H1 (cell line): ENCODE data around the gene MOB3B. TPM values are rescaled to one million over a fixed set of nuclear protein-coding genes. Genes with fewer than 3 reads are reported as not detected.

Experiments used
- CTCF ChIA-PET: fragments of 300-600 bp; sonication (Branson Sonifier 250); formaldehyde crosslinking; loops from one replicate; lab custom pipeline; 2021; ENCODE audit not compliant: partially characterized antibody; lab: Charles Lee
- POLR2A ChIA-PET: fragments of 300-600 bp; sonication (Branson Sonifier 250); formaldehyde crosslinking; loops from one replicate; lab custom pipeline; 2021; ENCODE audit warnings: inconsistent platforms; ENCODE audit not compliant: partially characterized antibody; lab: Charles Lee
- DNase-seq, 2 experiments: peaks; one replicate each; pipeline versions ENCODE4 v3.0.0 to v3.0.0-alpha.2; 2010 to 2022; ENCODE audit warnings: low spot score in 2 of 2, low read depth in 1 of 2, mixed read lengths in 1 of 2
- FAIRE-seq: peaks from 2 replicates; lab custom pipeline; 2011; peaks lifted over from hg19 to GRCh38; lab: Jason Lieb, UNC
- H2AFZ ChIP-seq: 2 replicates; pipeline ENCODE4 v1.8.1; 2012; ENCODE audit warnings: low read length, inconsistent platforms
- H2AK5ac ChIP-seq: 2 replicates; pipeline ENCODE4 v1.6.1; 2013; ENCODE audit warnings: low read depth, low read length
- H2BK120ac ChIP-seq: replicated peaks from 2 replicates; pipeline ENCODE3; 2013; ENCODE audit warnings: low read depth, low read length, inconsistent platforms
- H2BK12ac ChIP-seq: 2 replicates; pipeline ENCODE4 v1.6.1; 2013; ENCODE audit warnings: low read depth, low read length
- H2BK15ac ChIP-seq: 2 replicates; pipeline ENCODE4 v1.6.1; 2013; ENCODE audit warnings: low read length
- H2BK20ac ChIP-seq: 2 replicates; pipeline ENCODE4 v1.6.1; 2013; ENCODE audit warnings: low read length
- H2BK5ac ChIP-seq: 2 replicates; pipeline ENCODE4 v1.6.1; 2013; ENCODE audit warnings: low read depth, low read length
- H3K14ac ChIP-seq: 2 replicates; pipeline ENCODE4 v1.6.1; 2013; ENCODE audit warnings: inconsistent platforms; ENCODE audit not compliant: insufficient read length
- H3K18ac ChIP-seq: 2 replicates; pipeline ENCODE4 v1.6.1; 2013; ENCODE audit warnings: low read length; ENCODE audit errors: extremely low read depth
- H3K23ac ChIP-seq: 2 replicates; pipeline ENCODE4 v1.6.1; 2013; ENCODE audit warnings: inconsistent platforms; ENCODE audit not compliant: insufficient read length
- H3K23me2 ChIP-seq: 2 replicates; pipeline ENCODE4 v1.6.1; 2013; ENCODE audit warnings: low read depth, low read length
- H3K27ac ChIP-seq: 2 replicates; pipeline ENCODE4 v1.6.1; 2011; ENCODE audit warnings: low read depth, low read length, inconsistent platforms
- H3K27me3 ChIP-seq, 4 experiments: replicated peaks in 1 of 4; 1 replicate in 1 of 4; 2 replicates in 3 of 4; pipeline versions ENCODE4 v1.6.1 to v1.8.1; 2011 to 2013; ENCODE audit warnings: low read length in 3 of 4, mild to moderate bottlenecking in 3 of 4, inconsistent platforms in 2 of 4, mixed read lengths in 2 of 4, moderate library complexity in 1 of 4; ENCODE audit not compliant: control insufficient read depth in 3 of 4, insufficient read depth in 3 of 4; ENCODE audit errors: extremely low read depth in 1 of 4
- H3K36me3 ChIP-seq, 4 experiments: 2 replicates each; pipeline versions ENCODE4 v1.6.1 to v1.8.1; 2011 to 2013; ENCODE audit warnings: mild to moderate bottlenecking in 4 of 4, low read length in 3 of 4, moderate library complexity in 2 of 4, control low read depth in 1 of 4, inconsistent platforms in 1 of 4; ENCODE audit not compliant: insufficient read depth in 4 of 4, control insufficient read depth in 2 of 4
- H3K4ac ChIP-seq: replicated peaks from 2 replicates; pipeline ENCODE3; 2013; ENCODE audit warnings: low read length, low read depth, mixed read lengths, inconsistent platforms; ENCODE audit not compliant: insufficient read length
- H3K4me1 ChIP-seq, 4 experiments: replicated peaks in 1 of 4; 1 replicate in 1 of 4; 2 replicates in 3 of 4; pipeline versions ENCODE4 v1.6.1 to v1.8.1; 2011 to 2013; ENCODE audit warnings: low read length in 3 of 4, inconsistent platforms in 2 of 4, mixed read lengths in 1 of 4; ENCODE audit not compliant: insufficient read depth in 4 of 4, control insufficient read depth in 3 of 4
- H3K4me2 ChIP-seq, 2 experiments: 2 replicates each; pipeline versions ENCODE4 v1.6.1 to v1.8.1; 2011 to 2013; ENCODE audit warnings: low read depth in 2 of 2, low read length in 2 of 2, control low read depth in 1 of 2, inconsistent platforms in 1 of 2, mild to moderate bottlenecking in 1 of 2; ENCODE audit not compliant: insufficient read depth in 1 of 2
- H3K4me3 ChIP-seq, 4 experiments: fragments of 200-600, 300-600 bp in 1 of 4; sonication (generic), shearing (Covaris generic), sonication (Bioruptor Twin) in 1 of 4; 2 replicates each; pipeline versions ENCODE4 v1.5.1 to v1.8.1; 2011 to 2016; ENCODE audit warnings: low read length in 4 of 4, low read depth in 3 of 4, control low read depth in 2 of 4, inconsistent platforms in 2 of 4, mild to moderate bottlenecking in 2 of 4, mixed read lengths in 1 of 4, moderate library complexity in 1 of 4; ENCODE audit not compliant: insufficient read depth in 2 of 4; ENCODE audit errors: extremely low read depth in 1 of 4
- H3K56ac ChIP-seq: replicated peaks from 2 replicates; pipeline ENCODE3; 2013; ENCODE audit warnings: low read depth, mild to moderate bottlenecking, mixed read lengths, low read length, inconsistent platforms; ENCODE audit not compliant: insufficient read length
- H3K79me1 ChIP-seq: 2 replicates; pipeline ENCODE4 v1.6.1; 2013; ENCODE audit warnings: low read depth, low read length, control low read depth
- H3K79me2 ChIP-seq, 2 experiments: 2 replicates each; pipeline versions ENCODE4 v1.6.1 to v1.8.1; 2012 to 2013; ENCODE audit warnings: low read length in 2 of 2, mild to moderate bottlenecking in 2 of 2, inconsistent platforms in 1 of 2; ENCODE audit not compliant: insufficient read depth in 2 of 2, control insufficient read depth in 1 of 2
- H3K9ac ChIP-seq, 4 experiments: replicated peaks in 1 of 4; 1 replicate in 1 of 4; 2 replicates in 3 of 4; pipeline versions ENCODE4 v1.6.1 to v1.8.1; 2011 to 2013; ENCODE audit warnings: low read depth in 3 of 4, low read length in 3 of 4, control low read depth in 2 of 4, mild to moderate bottlenecking in 2 of 4, moderate library complexity in 2 of 4, inconsistent platforms in 1 of 4; ENCODE audit errors: extremely low read depth in 1 of 4
- H3K9me3 ChIP-seq, 2 experiments: 2 replicates each; pipeline versions ENCODE4 v1.6.1 to v1.8.1; 2012 to 2013; ENCODE audit warnings: mild to moderate bottlenecking in 2 of 2, moderate library complexity in 2 of 2, control low read depth in 1 of 2, inconsistent platforms in 1 of 2, low read depth in 1 of 2, low read length in 1 of 2, mixed read lengths in 1 of 2; ENCODE audit not compliant: insufficient read depth in 2 of 2
- H4K20me1 ChIP-seq, 2 experiments: replicated peaks in 1 of 2; 2 replicates each; pipeline versions ENCODE3 to v1.8.1; 2011 to 2013; ENCODE audit warnings: inconsistent platforms in 2 of 2, low read length in 2 of 2, mild to moderate bottlenecking in 1 of 2; ENCODE audit not compliant: insufficient read depth in 2 of 2, control insufficient read depth in 1 of 2
- H4K5ac ChIP-seq: 2 replicates; pipeline ENCODE4 v1.6.1; 2013; ENCODE audit warnings: low read length, low read depth, mixed read lengths, inconsistent platforms; ENCODE audit not compliant: insufficient read length
- H4K8ac ChIP-seq: 2 replicates; pipeline ENCODE4 v1.8.0; 2013; ENCODE audit warnings: mild to moderate bottlenecking, moderate library complexity, low read length, inconsistent platforms; ENCODE audit not compliant: insufficient read depth; ENCODE audit errors: extremely low read depth
- H4K91ac ChIP-seq: replicated peaks from 2 replicates; pipeline ENCODE3; 2013; ENCODE audit warnings: low read length, mixed read lengths, inconsistent platforms; ENCODE audit not compliant: insufficient read length
- CEBPB ChIP-seq: IDR thresholded peaks from 2 replicates; pipeline ENCODE4 v1.6.1; 2012; ENCODE audit warnings: low read depth, low read length
- SIN3A ChIP-seq, 2 experiments: IDR thresholded peaks in 1 of 2; conservative IDR thresholded peaks in 1 of 2; 2 replicates each; pipeline ENCODE4 v1.6.1; 2011 to 2012; ENCODE audit warnings: low read length in 2 of 2, improper control_type of control experiment in 1 of 2, low read depth in 1 of 2, mild to moderate bottlenecking in 1 of 2
- WGBS, 2 experiments: shearing (Covaris generic) in 1 of 2; methylation state at CpG; one replicate each; pipeline versions ENCODE4 v1.1.6 to v1.1.7; 2013 to 2015; ENCODE audit warnings: low lambda C conversion rate in 2 of 2, mixed read lengths in 2 of 2, inconsistent platforms in 1 of 2, low coverage in 1 of 2, missing lambda C conversion rate in 1 of 2; ENCODE audit not compliant: insufficient replicate concordance in 2 of 2, insufficient coverage in 1 of 2, insufficient read length in 1 of 2; ENCODE audit errors: extremely low coverage in 1 of 2, missing lambda C conversion rate in 1 of 2; 5-methylcytosine and 5-hydroxymethylcytosine counted together
- polyA plus RNA-seq, 7 experiments: library from polyadenylated mRNA; depleted of rRNA in 3 of 7; stranded (reverse) in 5 of 7; unstranded in 2 of 7; fragments of >200 nt in 5 of 7; fragments of 200-250 nt in 2 of 7; gene quantifications; 1 replicate in 5 of 7; 2 replicates in 1 of 7; 4 replicates in 1 of 7; pipeline versions ENCODE4 v1.2.1 to v1.2.3, GENCODE V29; 2011 to 2013; ENCODE audit warnings: missing spikeins in 2 of 7, mixed read lengths in 2 of 7
- total RNA-seq: library from RNA; stranded (reverse); fragmentation: NEBNext Ultra II Directional; extraction: Animal tissue kit (Norgen Biotek cat#: 25700); gene quantifications from 2 replicates; pipeline ENCODE4 v1.2.1, GENCODE V29; 2021

MOB3B gene
- total and polyA plus RNA-seq, 2 of the 8 experiments (the other 6 are each of a cell fraction or from before 2014, with no cell fraction given) = 12.7 to 16.1 TPM

- peaks cover 2% of the 10 kb centered on the region; the same call in 1 of the 2 replicates for H3K79me1 ChIP-seq
- no peak overlapping the region for H2AK5ac ChIP-seq
- H2BK5ac ChIP-seq = no peak overlapping the region
- H3K27ac ChIP-seq = no peak overlapping the region
- H4K20me1 ChIP-seq = no peaks in the 10 kb centered on the region
- H3K27me3 ChIP-seq = no peaks in the 10 kb centered on the region
- no peaks in the 10 kb centered on the region for H3K23me2 ChIP-seq
- H4K8ac ChIP-seq = no peak overlapping the region
- H4K5ac ChIP-seq = no peak overlapping the region
- no peak overlapping the region for H2BK20ac ChIP-seq
- no peak overlapping the region for H3K4me3 ChIP-seq
- H3K4me2 ChIP-seq = no peak overlapping the region
- POLR2A ChIA-PET = interaction anchor here (0.6 kb wide), 1 partner anchor 860 kb away, joined by 3 read pairs; no protein-coding TSS in a partner anchor
- H2BK120ac ChIP-seq = no peak overlapping the region
- H2BK15ac ChIP-seq = no peak overlapping the region
- H3K36me3 ChIP-seq = no peaks in the 10 kb centered on the region
- H3K56ac ChIP-seq = no peak overlapping the region
- H3K4ac ChIP-seq = no peak overlapping the region
- no peaks in the 10 kb centered on the region for H3K4me1 ChIP-seq
- no peaks in the 10 kb centered on the region for H3K9me3 ChIP-seq
- H3K14ac ChIP-seq = no peak overlapping the region
- FAIRE-seq (no peak), DNase-seq (no peak)
- H4K91ac ChIP-seq = no peak overlapping the region
- H3K23ac ChIP-seq = no peak overlapping the region
- H3K79me2 ChIP-seq = peaks cover 0 to 36% of the 10 kb centered on the region in 2 experiments; a peak in 3 of 4 replicates
- no peak overlapping the region for H2BK12ac ChIP-seq
- no peak overlapping the region for H3K9ac ChIP-seq
- CTCF ChIA-PET = interaction anchor here (0.8 to 1.6 kb wide), 3 partner anchors 8 to 73 kb away, joined by 3 to 4 read pairs (median 3); partner anchors contain the start of gene MOB3B
- no peak overlapping the region for H2AFZ ChIP-seq
- 85% methylated on average over 10 of the region's 10 CpGs; no CpG with 5 or more reads in 1 of the 2 experiments for WGBS, 2 experiments
- no peak overlapping the region for H3K18ac ChIP-seq
- TF ChIP-seq SIN3A (conservative IDR thresholded peaks at IDR 0.05 in 1 of 2, IDR thresholded peaks at IDR 0.05 in 1 of 2; ENCODE audit: low read depth in 1 of 2, low read length in 2 of 2) = no peak
- no peak for TF ChIP-seq CEBPB
Measured at GRCh38 chr9:27519466-27520465, 9.8 kb downstream of the MOB3B start.
